Measurements from ENCODE around the gene PGAP1.

PGAP1 gene, protein sequence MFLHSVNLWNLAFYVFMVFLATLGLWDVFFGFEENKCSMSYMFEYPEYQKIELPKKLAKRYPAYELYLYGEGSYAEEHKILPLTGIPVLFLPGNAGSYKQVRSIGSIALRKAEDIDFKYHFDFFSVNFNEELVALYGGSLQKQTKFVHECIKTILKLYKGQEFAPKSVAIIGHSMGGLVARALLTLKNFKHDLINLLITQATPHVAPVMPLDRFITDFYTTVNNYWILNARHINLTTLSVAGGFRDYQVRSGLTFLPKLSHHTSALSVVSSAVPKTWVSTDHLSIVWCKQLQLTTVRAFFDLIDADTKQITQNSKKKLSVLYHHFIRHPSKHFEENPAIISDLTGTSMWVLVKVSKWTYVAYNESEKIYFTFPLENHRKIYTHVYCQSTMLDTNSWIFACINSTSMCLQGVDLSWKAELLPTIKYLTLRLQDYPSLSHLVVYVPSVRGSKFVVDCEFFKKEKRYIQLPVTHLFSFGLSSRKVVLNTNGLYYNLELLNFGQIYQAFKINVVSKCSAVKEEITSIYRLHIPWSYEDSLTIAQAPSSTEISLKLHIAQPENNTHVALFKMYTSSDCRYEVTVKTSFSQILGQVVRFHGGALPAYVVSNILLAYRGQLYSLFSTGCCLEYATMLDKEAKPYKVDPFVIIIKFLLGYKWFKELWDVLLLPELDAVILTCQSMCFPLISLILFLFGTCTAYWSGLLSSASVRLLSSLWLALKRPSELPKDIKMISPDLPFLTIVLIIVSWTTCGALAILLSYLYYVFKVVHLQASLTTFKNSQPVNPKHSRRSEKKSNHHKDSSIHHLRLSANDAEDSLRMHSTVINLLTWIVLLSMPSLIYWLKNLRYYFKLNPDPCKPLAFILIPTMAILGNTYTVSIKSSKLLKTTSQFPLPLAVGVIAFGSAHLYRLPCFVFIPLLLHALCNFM

DNA sequence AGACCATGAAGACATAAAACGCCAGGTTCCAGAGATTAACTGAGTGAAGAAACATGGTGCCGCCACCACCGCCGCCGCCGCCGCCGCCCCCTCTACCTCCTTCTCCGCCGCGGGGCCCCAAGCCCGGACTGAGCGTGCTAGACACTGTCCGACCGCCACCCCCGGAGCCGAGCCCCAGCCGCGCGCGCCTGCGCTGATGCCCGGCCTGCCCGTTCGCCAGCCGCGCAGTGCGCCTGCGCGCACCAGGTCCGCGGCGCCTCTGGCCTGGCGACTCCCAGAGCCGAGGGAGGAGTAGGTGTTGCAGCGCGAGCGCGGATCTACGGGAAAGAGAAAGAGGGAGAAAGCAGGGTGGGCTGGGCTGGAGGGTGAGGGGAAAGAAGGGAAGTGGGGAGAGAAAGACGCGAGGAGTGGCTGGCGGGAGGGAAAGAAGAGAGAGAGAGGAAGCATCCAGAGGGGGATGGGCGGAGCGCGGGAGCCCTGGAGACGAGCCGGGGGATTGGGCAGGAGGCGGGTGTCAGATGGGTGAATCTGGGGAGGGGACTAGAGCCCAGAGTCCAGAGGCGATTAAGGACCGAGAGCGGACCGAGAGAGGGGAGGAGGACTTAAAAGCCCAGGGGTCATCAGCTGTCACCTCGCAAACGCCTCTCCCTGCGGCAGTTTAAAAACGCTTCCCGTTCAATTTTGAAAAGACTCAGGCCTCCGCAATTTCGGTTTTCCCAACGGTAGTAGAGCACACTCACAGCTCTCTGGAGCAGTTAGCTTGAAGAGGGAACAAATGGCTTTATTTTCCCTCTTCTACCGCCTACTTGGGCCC, at the start of gene PGAP1:
Gene PGAP1 (minus strand): TSS at position 146 of the 814 bp plus-strand sequence. CDS start 91 bp downstream, at position 55.
- DNase-seq (ENCODE audit: low read depth) = peak; percentile 70

GRCh38 chr2:196974970-196975369, 48.5 kb upstream of the PGAP1 start:
- DNase-seq (ENCODE audit: low read depth) = no peak

GRCh38 chr2:196971574-196972279, 45.2 kb upstream of the PGAP1 start:
- no peak for DNase-seq (ENCODE audit: low read depth)

GRCh38 chr2:196970099-196970498, 43.6 kb upstream of the PGAP1 start:
- no peak for DNase-seq (ENCODE audit: low read depth)

DNA sequence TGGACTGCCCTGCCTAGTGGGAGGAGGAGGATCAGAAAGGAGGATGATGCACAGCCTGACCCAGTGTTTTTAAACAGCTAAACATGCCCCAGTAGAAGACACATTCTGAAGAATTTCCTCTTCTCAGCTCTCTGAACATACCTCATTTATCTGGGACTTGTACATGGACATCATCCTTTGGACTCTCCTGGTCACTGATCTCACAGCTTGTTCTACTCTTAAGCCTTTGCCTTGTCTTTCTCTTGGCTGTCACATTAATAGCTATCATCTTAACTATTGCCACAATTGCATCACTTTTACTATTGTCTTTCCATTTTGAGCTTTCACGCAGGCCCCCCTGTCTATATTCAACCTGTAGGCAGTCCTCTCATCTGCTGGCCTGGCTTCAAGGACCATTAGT, 42.0 kb upstream of the PGAP1 start:
- DNase-seq (ENCODE audit: low read depth) = no peak

GRCh38 chr2:196967775-196968174, 41.3 kb upstream of the PGAP1 start:
- DNase-seq (ENCODE audit: low read depth) = no peak

GRCh38 chr2:196967116-196967515, 40.6 kb upstream of the PGAP1 start:
- no peak for DNase-seq (ENCODE audit: low read depth)

DNA sequence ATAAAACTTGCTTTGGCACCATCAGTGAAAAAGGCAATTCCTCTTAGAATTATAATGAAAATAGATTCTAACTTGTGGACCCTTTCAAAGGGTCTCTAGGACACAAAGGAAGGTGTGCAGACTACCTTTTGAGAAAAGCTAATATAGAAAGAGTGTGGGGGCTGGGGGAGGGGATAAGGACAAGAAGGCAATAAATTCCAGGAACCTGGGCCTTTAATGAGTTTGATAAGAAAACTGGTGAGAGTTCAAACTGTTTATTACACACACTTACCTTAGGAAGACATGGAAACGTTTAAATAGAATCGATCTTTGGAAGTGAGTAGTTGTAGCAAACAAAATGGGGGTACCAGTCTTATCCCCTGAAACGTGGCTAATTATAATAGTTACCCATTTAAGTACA, 39.6 kb upstream of the PGAP1 start:
- no peak for DNase-seq (ENCODE audit: low read depth)

DNA sequence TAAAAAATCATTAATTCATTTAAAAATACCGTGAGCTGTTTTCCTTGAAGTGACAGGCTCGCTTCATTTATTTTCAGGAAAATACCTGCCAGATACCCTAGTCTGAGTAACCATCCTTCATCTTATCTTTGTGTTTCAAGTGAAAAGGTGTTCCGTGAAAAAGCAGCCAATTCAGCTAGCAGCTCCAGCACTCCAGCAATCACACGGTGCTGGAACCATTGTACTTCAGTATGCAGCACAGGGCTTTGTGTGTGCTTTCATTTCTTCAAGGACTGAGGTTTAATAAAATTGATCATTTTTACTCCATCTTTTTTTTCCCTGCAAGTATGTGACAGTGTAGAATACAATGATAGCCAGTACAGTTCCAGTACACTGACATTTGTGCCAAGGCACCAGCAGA, 39.1 kb upstream of the PGAP1 start:
- DNase-seq (ENCODE audit: low read depth) = no peak

- no peak for DNase-seq (ENCODE audit: low read depth)
These were observed 37.5 kb upstream of the PGAP1 start for GRCh38 chr2:196963961-196964360.

DNA sequence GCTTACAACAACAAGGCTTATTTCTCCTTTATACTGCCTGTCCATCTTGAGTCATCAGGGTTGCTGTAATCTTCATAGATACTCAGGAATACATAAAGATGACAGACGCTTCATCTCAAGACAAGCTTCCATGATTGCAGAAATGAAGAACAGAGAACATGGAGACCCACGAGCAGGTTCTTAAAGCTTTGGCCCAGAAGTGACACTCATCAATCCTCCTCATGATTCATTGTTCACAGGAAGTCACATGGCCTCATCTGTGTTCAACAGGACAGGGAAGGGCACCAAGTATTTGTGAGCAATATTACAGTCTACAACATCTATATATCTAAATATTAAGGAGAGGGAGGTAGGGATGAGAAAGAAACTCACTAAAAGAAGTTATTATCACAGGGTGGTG, 36.5 kb upstream of the PGAP1 start:
- no peak for DNase-seq (ENCODE audit: low read depth)

- DNase-seq (ENCODE audit: low read depth) = no peak
These were observed 35.8 kb upstream of the PGAP1 start for GRCh38 chr2:196962325-196962724.

DNA sequence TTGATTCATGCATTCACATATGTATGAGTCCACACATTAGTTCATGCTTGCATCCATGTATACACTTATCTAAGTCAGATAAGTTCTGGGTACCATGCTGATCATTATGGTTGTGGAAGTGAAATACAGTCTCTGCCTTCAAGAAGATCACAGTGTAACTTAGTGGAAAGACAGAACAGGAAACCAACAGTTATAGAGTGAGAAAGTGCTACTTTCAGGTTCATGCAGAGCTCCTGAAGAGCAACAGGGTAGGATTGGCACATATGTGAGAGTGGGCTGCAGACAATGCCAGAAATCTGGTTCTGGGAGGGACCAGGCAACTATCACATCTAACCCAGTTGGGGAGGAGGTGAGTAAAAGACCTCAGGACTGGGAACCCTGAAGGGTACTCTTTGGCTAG, 35.4 kb upstream of the PGAP1 start:
- DNase-seq (ENCODE audit: low read depth) = no peak

- no peak for DNase-seq (ENCODE audit: low read depth)
These were observed 33.3 kb upstream of the PGAP1 start for GRCh38 chr2:196959734-196960338.

GRCh38 chr2:196959281-196959680, 32.8 kb upstream of the PGAP1 start:
- no peak for DNase-seq (ENCODE audit: low read depth)

- DNase-seq (ENCODE audit: low read depth) = no peak
These were observed 31.5 kb upstream of the PGAP1 start for GRCh38 chr2:196957881-196958525.

- DNase-seq (ENCODE audit: low read depth) = no peak
These were observed 30.9 kb upstream of the PGAP1 start for GRCh38 chr2:196957442-196957841.

DNA sequence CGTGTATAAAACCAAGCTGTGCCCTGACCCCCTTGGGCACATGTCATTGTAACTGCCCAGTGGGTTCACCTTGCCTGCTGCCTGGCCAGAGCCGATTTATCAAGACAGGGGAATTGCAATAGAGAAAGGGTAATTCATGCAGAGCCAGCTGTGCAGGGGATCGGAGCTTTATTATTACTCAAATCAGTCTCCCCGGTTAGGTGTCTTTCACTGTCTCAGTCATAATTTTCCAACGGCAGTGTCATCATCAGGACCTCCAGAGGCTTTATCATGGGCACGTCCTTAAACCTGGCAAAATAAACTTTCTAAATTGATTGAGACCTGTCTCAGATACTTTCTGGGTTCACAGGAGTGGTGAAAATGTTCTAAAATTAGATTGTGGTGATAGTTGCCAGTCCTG, 29.6 kb upstream of the PGAP1 start:
- no peak for DNase-seq (ENCODE audit: low read depth)

- DNase-seq (ENCODE audit: low read depth) = no peak
These were observed 28.5 kb upstream of the PGAP1 start for GRCh38 chr2:196955036-196955435.

DNA sequence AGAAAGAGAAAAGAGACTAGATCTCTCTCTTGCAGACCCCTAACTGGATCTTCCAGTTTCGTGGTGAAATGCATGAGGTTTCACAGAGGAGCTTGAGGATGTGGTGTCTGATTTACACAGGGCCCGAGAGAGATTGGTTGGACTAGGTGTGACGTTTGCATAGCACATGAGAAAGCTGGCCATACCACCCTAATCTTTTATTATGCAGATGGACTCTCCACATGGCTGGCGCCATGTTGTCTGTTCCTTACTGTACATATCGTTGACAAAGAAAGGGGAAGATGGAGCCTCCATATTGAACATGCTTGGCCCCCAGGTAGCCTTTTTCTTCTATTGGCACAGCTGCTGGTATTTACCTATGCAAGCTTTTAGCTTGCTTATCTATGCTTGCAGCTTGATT, 27.5 kb upstream of the PGAP1 start:
- DNase-seq (ENCODE audit: low read depth) = no peak

- no peak for DNase-seq (ENCODE audit: low read depth)
These were observed 26.4 kb upstream of the PGAP1 start for GRCh38 chr2:196952936-196953335.

Data from activated T-cell treated with anti-CD3 and anti-CD28 coated beads for 1 hour (primary cell).